Muscle of arm (tissue), 12 donors: ENCODE results near the gene MRPL39. TPM values are rescaled to one million over a fixed set of nuclear protein-coding genes. Genes with fewer than 3 reads are reported as not detected.
A peak's percentile ranks its signal among the peaks of the same experiment; 100 is the strongest.

ENCODE experiments used
- DNase-seq: peaks from one replicate; pipeline ENCODE4 v3.0.0-alpha.2; 2013
- polyA plus RNA-seq, 12 donors: library from polyadenylated mRNA; unstranded; fragments of 120-200 nt; gene quantifications; one replicate each; pipeline ENCODE4 v1.2.1, GENCODE V29; 2013; ENCODE audit not compliant: insufficient read length in 12 of 12

Gene MRPL39
- polyA plus RNA-seq, 12 donors = 24.6 to 37.5 (median 33.2) TPM; not detected in 1

- no peak for DNase-seq
Observed at GRCh38 chr21:25572861-25573310, 34.4 kb downstream of the MRPL39 start.

GRCh38 chr21:25571726-25572121 is 35.6 kb downstream of the MRPL39 start:
- DNase-seq = no peak

GRCh38 chr21:25569711-25570110 is 37.6 kb downstream of the MRPL39 start:
- no peak for DNase-seq

GRCh38 chr21:25569084-25569483 is 38.2 kb downstream of the MRPL39 start:
- DNase-seq = no peak

GRCh38 chr21:25568246-25568645 is 39.0 kb downstream of the MRPL39 start:
- DNase-seq = peak; percentile 65

GRCh38 chr21:25567472-25567871 is 39.8 kb downstream of the MRPL39 start:
- DNase-seq = no peak

GRCh38 chr21:25566645-25567044 is 40.6 kb downstream of the MRPL39 start:
- no peak for DNase-seq

GRCh38 chr21:25565272-25566211 is 41.7 kb downstream of the MRPL39 start:
- no peak for DNase-seq

- DNase-seq = no peak
Observed at GRCh38 chr21:25564349-25564948, 42.8 kb downstream of the MRPL39 start.

- DNase-seq = no peak
Observed at GRCh38 chr21:25563361-25564116, 43.7 kb downstream of the MRPL39 start.

GRCh38 chr21:25562660-25563059 is 44.6 kb downstream of the MRPL39 start:
- DNase-seq = no peak

- DNase-seq = peak; percentile 46
Observed at GRCh38 chr21:25561668-25562641, 45.3 kb downstream of the MRPL39 start.

- no peak for DNase-seq
Observed at GRCh38 chr21:25560891-25561290, 46.4 kb downstream of the MRPL39 start.

GRCh38 chr21:25560271-25560685 is 47.0 kb downstream of the MRPL39 start:
- DNase-seq = no peak

- no peak for DNase-seq
Observed at GRCh38 chr21:25559746-25560145, 47.5 kb downstream of the MRPL39 start.

GRCh38 chr21:25558123-25558522 is 49.2 kb downstream of the MRPL39 start:
- DNase-seq = no peak

GRCh38 chr21:25557180-25557579 is 50.1 kb downstream of the MRPL39 start:
- DNase-seq = no peak

GRCh38 chr21:25556091-25556490 is 51.2 kb downstream of the MRPL39 start:
- DNase-seq = no peak

GRCh38 chr21:25555492-25555891 is 51.8 kb downstream of the MRPL39 start:
- no peak for DNase-seq

GRCh38 chr21:25552856-25553255 is 54.4 kb downstream of the MRPL39 start:
- DNase-seq = no peak

- DNase-seq = no peak
Observed at GRCh38 chr21:25551569-25551968, 55.7 kb downstream of the MRPL39 start.
